PC-9 (cell line): ENCODE results near the gene MCCD1.

Experiments used
- EZH2 ChIP-seq: fragments of 200-600 bp; sonication (generic); IDR thresholded peaks from 2 replicates; pipeline ENCODE4 v1.8.0; 2017; ENCODE audit warnings: antibody characterized with exemption, low read depth
- TF ChIP-seq, protein P1 (sequence below): fragments of 200-600 bp; sonication (generic); conservative IDR thresholded peaks from 2 replicates; pipeline ENCODE4 v1.6.1; 2017; ENCODE audit warnings: mixed run types, antibody characterized with exemption, mild to moderate bottlenecking, moderate library complexity

DNA sequence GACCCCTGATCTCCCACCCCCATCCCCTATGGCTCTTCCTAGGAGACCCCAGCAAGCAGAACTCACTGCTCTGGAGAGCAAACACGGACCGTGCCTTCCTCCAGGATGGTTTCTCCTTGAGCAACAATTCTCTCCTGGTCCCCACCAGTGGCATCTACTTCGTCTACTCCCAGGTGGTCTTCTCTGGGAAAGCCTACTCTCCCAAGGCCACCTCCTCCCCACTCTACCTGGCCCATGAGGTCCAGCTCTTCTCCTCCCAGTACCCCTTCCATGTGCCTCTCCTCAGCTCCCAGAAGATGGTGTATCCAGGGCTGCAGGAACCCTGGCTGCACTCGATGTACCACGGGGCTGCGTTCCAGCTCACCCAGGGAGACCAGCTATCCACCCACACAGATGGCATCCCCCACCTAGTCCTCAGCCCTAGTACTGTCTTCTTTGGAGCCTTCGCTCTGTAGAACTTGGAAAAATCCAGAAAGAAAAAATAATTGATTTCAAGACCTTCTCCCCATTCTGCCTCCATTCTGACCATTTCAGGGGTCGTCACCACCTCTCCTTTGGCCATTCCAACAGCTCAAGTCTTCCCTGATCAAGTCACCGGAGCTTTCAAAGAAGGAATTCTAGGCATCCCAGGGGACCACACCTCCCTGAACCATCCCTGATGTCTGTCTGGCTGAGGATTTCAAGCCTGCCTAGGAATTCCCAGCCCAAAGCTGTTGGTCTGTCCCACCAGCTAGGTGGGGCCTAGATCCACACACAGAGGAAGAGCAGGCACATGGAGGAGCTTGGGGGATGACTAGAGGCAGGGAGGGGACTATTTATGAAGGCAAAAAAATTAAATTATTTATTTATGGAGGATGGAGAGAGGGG is 44.7 kb downstream of the MCCD1 start:
- TF ChIP-seq, protein P1, sequence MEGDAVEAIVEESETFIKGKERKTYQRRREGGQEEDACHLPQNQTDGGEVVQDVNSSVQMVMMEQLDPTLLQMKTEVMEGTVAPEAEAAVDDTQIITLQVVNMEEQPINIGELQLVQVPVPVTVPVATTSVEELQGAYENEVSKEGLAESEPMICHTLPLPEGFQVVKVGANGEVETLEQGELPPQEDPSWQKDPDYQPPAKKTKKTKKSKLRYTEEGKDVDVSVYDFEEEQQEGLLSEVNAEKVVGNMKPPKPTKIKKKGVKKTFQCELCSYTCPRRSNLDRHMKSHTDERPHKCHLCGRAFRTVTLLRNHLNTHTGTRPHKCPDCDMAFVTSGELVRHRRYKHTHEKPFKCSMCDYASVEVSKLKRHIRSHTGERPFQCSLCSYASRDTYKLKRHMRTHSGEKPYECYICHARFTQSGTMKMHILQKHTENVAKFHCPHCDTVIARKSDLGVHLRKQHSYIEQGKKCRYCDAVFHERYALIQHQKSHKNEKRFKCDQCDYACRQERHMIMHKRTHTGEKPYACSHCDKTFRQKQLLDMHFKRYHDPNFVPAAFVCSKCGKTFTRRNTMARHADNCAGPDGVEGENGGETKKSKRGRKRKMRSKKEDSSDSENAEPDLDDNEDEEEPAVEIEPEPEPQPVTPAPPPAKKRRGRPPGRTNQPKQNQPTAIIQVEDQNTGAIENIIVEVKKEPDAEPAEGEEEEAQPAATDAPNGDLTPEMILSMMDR: no peak
- TF ChIP-seq EZH2: no peak
